Progenitor cell of endocrine pancreas (in vitro differentiated cells): Measurements from ENCODE around the gene NFIX. TPM values are rescaled to one million over a fixed set of nuclear protein-coding genes. Genes with fewer than 3 reads are reported as not detected.

ENCODE experiments used
- DNase-seq: peaks from one replicate; pipeline ENCODE4 v3.0.0; 2021; ENCODE audit warnings: low spot score; ENCODE audit not compliant: unreplicated experiment
- H3K27ac Mint-ChIP-seq: 2 replicates; pipeline ENCODE4 v1.8.0; 2021; ENCODE audit warnings: mild to moderate bottlenecking, moderate library complexity, mixed read lengths
- H3K27me3 Mint-ChIP-seq: 2 replicates; pipeline ENCODE4 v1.8.0; 2021; ENCODE audit warnings: mixed read lengths
- H3K36me3 Mint-ChIP-seq: 2 replicates; pipeline ENCODE4 v1.8.0; 2022; ENCODE audit warnings: mixed read lengths; ENCODE audit not compliant: insufficient read depth
- H3K4me1 Mint-ChIP-seq: 2 replicates; pipeline ENCODE4 v1.8.0; 2021; ENCODE audit warnings: low read depth, mixed read lengths
- H3K4me3 Mint-ChIP-seq: 2 replicates; pipeline ENCODE4 v1.8.0; 2021; ENCODE audit warnings: low read depth, mild to moderate bottlenecking, moderate library complexity, mixed read lengths
- H3K9me3 Mint-ChIP-seq: 2 replicates; pipeline ENCODE4 v1.8.0; 2021; ENCODE audit warnings: low read depth, mixed read lengths
- total RNA-seq: library from RNA; stranded (reverse); gene quantifications from 2 replicates; pipeline ENCODE4 v1.2.1, GENCODE V29; 2021
- TF ChIP-seq, protein P1 (sequence below): fragments of 200-600 bp; sonication (generic); IDR thresholded peaks from one replicate; pipeline ENCODE4 v1.5.0; 2021; ENCODE audit warnings: antibody characterized with exemption, mild to moderate bottlenecking; ENCODE audit not compliant: unreplicated experiment

The NFIX gene
- total RNA-seq, 1 donor from 2014 or later, result 0.46 TPM

DNA sequence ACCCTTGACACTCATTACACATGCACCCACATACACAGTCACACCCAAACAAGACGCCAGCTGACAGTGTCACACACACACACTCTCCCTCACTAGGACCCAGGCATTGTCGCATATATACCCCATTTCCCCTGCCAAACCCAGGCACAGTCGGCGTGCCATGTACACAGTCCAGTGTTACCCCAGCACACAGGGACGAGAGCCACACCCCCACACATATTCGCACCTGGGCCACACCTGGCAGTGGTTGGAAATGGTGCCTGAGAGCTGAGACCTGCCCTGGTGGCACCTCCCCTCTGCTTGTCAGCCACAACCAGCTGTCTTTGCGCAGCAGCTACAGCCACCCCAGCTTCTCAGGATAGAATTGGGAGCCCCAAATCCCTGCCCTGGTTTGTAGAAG is 9.0 kb downstream of the NFIX start:
- H3K9me3 Mint-ChIP-seq, result no peaks in the 10 kb centered on the region
- no peak for DNase-seq
- H3K36me3 Mint-ChIP-seq, result no peaks in the 10 kb centered on the region
- no peak overlapping the region for H3K4me3 Mint-ChIP-seq
- H3K27me3 Mint-ChIP-seq, result peaks cover 81% of the 10 kb centered on the region
- H3K4me1 Mint-ChIP-seq, result no peaks in the 10 kb centered on the region
- TF ChIP-seq, protein P1, sequence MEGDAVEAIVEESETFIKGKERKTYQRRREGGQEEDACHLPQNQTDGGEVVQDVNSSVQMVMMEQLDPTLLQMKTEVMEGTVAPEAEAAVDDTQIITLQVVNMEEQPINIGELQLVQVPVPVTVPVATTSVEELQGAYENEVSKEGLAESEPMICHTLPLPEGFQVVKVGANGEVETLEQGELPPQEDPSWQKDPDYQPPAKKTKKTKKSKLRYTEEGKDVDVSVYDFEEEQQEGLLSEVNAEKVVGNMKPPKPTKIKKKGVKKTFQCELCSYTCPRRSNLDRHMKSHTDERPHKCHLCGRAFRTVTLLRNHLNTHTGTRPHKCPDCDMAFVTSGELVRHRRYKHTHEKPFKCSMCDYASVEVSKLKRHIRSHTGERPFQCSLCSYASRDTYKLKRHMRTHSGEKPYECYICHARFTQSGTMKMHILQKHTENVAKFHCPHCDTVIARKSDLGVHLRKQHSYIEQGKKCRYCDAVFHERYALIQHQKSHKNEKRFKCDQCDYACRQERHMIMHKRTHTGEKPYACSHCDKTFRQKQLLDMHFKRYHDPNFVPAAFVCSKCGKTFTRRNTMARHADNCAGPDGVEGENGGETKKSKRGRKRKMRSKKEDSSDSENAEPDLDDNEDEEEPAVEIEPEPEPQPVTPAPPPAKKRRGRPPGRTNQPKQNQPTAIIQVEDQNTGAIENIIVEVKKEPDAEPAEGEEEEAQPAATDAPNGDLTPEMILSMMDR, result no peak
- no peak overlapping the region for H3K27ac Mint-ChIP-seq

DNA sequence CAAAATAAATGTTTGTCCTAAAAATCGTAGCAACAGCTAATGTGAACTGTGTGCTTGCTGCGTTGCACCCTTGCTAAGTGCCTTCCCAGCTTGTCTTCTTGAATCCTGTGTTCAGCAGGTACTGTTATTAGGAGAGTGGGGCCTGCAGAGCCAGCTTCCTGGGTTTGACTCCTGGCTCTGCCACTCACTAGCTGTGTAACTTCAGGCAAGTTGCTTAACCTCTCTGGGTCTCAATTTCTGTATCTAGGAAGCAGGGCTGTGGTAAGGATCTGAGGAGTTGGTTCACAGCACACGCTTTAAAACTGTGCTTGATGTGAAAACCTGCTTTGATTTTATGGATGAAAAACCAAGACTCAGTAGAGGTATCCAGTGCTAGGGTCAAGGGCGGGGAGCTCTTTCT is 10.0 kb downstream of the NFIX start:
- H3K4me1 Mint-ChIP-seq, result no peaks in the 10 kb centered on the region
- H3K36me3 Mint-ChIP-seq, result no peaks in the 10 kb centered on the region
- no peak overlapping the region for H3K27ac Mint-ChIP-seq
- H3K4me3 Mint-ChIP-seq, result no peak overlapping the region
- H3K9me3 Mint-ChIP-seq, result no peaks in the 10 kb centered on the region
- H3K27me3 Mint-ChIP-seq, result peaks cover 77% of the 10 kb centered on the region
- TF ChIP-seq, protein P1, result no peak
- no peak for DNase-seq

DNA sequence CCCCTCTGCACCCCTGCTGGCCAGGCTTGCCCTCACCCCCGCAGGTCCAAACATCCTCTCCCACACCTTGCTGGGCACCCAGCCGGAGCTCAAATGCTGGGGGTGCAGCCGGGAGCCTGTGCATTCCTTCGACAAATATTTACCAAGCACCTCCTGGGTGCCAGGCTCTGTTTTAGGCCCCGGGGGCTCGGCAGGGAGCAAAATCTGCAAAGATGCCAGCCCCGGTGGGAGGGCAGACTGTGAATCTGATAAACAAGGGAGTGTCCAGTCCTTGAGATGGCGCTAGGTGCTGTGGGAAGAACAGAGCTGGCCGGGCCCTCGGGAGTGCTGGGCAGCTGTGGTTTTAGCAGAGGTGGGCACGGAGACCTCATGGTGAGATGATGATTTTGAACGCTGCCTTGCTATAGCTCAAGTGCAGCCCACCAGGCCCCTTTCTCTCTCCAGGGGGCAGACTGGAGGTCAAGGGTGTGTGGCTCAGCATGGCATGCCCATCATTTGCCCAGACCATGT is 10.6 kb downstream of the NFIX start:
- H3K36me3 Mint-ChIP-seq, result no peaks in the 10 kb centered on the region
- H3K9me3 Mint-ChIP-seq, result no peaks in the 10 kb centered on the region
- no peak for DNase-seq
- H3K27ac Mint-ChIP-seq, result no peak overlapping the region
- no peaks in the 10 kb centered on the region for H3K4me1 Mint-ChIP-seq
- TF ChIP-seq, protein P1, result no peak
- H3K27me3 Mint-ChIP-seq, result peaks cover 77% of the 10 kb centered on the region
- H3K4me3 Mint-ChIP-seq, result no peak overlapping the region

DNA sequence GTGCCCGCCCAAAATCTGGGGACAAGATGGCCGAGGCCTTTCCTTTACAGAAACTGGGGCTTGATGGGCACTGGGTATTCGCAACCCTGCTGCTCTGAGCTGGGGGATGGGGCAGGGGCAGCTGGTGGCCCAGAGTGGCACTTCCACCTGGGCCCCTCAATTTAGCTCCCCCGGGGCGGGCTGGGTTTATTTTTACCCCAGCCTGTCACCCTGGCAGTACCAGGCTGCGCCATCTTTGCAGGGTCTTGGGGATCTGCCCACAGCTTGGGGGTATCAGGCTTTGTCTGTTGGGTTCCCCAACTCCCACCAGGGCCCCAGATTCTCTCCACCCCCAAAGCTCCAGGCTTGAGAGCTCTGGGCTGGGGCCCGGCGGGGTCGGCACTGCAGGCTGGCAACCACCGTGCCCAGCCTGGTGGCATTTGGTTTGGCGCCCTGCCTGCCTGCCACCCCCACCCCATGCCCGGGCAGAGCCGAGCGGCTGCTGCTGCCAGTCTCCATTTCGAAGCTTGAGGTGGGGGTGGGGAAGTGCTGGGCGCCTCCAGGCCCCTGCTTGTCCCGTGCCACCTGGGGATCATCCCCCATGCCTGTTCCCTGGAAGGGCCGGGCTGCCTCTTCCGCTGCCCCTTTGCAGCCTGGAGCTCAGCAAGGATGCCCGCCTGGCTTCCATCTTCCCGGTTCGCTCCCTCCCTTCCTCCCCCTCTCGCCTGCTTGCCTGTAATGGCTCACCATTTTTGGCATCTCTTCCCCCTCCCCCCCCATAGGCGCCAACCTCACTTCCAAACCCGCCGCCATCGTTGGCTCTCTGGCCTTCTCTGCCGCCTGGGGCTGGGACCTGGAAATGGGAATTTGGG is 11.4 kb downstream of the NFIX start:
- Mint-ChIP-seq H3K4me3 (no peak overlapping the region), H3K27me3 (peaks cover 76% of the 10 kb centered on the region), H3K4me1 (no peaks in the 10 kb centered on the region), H3K9me3 (no peaks in the 10 kb centered on the region), H3K27ac (no peak overlapping the region), H3K36me3 (no peaks in the 10 kb centered on the region)
- TF ChIP-seq, protein P1, result no peak
- no peak for DNase-seq

DNA sequence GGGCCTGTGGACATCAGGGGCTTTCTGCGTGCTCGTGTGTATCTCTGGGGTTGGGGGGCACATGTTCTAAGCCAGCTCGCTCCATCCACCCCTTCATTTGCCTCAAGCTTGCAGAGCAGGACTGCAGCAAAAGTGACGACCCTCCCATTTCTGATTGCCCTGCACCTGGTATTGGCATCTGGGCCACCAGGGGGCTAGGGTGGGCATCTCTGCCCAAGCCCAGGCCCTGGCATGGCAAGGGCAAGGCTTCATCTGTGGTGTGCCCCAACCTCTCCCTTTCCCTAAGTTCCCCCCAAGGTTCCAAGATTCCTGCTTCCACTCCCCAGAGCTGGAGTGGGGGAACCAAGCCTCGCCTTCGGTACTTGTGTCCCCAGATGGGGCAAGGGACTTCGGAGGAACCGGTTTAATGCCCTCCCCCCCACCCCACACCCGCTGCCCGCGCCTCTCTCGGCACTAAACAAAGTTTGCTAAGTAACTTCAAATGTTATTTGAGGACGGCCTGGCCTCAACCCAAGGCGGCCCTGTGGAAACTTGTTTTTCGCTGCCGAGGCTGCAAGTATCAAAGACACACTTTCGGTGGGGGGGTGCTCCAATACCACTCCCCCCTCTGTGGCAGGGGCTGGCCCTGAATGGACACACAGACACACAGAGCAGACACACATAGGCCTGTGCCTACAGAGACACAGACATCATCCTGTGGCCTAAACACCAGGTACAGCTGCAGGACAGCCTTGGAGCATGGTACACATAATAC is 12.2 kb downstream of the NFIX start:
- peaks cover 82% of the 10 kb centered on the region for H3K27me3 Mint-ChIP-seq
- DNase-seq, result no peak
- no peak overlapping the region for H3K4me3 Mint-ChIP-seq
- no peak overlapping the region for H3K27ac Mint-ChIP-seq
- TF ChIP-seq, protein P1, result no peak
- no peaks in the 10 kb centered on the region for H3K4me1 Mint-ChIP-seq
- H3K9me3 Mint-ChIP-seq, result no peaks in the 10 kb centered on the region
- no peaks in the 10 kb centered on the region for H3K36me3 Mint-ChIP-seq
